Measurements from ENCODE around the gene CEACAM6.
A peak's percentile ranks its signal among the peaks of the same experiment; 100 is the strongest.
"Not testable (repeated sequence)": the region's sequence is repeated elsewhere in the genome, so short reads cannot be mapped to it uniquely, and the experiment has no call there.

Gene CEACAM6

DNA sequence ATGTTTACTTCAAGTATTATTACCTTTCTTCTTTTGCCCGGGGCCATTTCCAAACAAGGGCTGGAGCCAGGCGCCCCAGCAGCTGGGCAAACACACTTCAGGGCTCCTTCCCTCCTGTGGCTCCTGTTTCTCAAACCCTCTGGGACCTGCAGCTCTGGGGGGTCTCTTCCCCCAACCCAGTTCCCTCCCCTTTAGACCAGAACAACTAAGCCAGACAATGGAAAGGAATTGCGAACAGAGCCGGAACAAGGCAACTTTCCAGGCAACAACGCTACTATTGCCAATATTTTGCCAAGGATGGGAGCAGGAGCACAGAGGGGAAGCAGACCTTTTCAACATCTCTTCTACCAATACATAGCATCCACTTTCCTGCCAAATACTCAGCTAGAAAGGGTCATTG is 33.7 kb downstream of the CEACAM6 start:
- intact Hi-C loops (cut with DNase I) = not testable (repeated sequence)
- DNase-seq = peak in 1 of 42 donors; percentile 5

- intact Hi-C loops (cut with DNase I) = no loop called here
- DNase-seq = peak in 39 of 42 donors; percentile 10 to 70 (median 47)
Measured at GRCh38 chr19:41792513-41793413, 37.4 kb downstream of the CEACAM6 start.

DNA sequence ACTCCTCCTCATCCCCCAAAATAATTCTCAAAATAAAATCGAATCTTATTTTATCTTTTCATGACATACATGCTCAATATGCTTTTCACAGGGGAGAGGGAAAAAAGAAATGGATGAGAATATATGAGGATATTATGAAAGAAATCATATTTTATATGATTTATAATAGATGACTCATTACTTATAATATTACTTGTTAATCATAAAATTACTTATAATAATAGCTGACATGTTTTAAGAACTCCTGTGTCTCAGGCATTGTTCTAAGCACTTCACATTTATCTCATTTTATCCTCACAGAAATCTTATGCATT is 38.0 kb downstream of the CEACAM6 start:
- intact Hi-C loops (cut with DNase I) = no loop called here
- no peak for DNase-seq

DNA sequence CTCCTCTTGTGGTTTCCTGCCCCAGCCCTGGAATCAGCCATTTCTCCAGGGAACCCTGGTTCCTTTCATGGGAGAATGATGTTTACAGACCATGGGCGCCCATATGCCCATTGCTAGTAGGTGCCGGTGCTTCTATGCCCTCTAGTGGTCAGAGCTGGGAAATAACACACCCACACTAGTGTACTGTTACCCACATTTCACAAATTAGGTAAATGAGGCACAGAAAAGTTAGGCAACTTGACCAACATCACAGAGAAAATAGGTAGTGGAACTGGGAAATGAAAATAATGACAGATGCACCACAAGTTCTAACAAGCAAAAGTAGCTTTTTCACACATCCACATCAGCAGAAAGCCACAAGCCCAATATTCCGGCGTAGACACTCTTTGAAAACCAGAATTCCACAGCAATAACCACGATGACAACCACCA is 39.7 kb downstream of the CEACAM6 start:
- intact Hi-C loops (cut with DNase I) = no loop called here
- DNase-seq = peak in 34 of 42 donors; percentile 13 to 78 (median 42)

GRCh38 chr19:41796362-41796761 is 41.0 kb downstream of the CEACAM6 start, which contains the start of gene CEACAM3:
TSS of gene CEACAM3 (plus strand) at chr19:41796587. CDS start at chr19:41796678, 91 bp downstream.
- intact Hi-C loops (cut with DNase I) = no loop called here
- no peak for DNase-seq

DNA sequence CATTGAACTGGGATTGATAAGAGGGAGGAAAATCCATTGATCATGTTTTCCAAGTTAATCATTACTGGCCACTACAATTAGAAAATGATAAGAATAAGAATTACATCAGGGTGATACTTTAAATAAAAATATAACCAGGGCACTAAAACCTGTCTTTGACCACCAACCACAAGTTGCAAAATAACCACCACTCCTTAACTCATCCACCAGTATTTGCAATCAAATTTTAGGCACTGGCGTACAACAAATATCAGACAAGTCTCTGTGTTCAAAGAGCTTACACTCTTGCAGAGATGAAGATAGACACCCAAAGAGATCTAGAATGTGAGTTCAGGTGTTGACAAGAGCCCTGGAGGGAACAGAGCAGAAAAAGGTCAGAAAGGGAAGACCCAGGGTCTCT is 41.6 kb downstream of the CEACAM6 start:
- intact Hi-C loops (cut with DNase I) = no loop called here
- DNase-seq = no peak

GRCh38 chr19:41799444-41800000 is 44.2 kb downstream of the CEACAM6 start:
- intact Hi-C loops (cut with DNase I) = no loop called here
- DNase-seq = no peak

DNA sequence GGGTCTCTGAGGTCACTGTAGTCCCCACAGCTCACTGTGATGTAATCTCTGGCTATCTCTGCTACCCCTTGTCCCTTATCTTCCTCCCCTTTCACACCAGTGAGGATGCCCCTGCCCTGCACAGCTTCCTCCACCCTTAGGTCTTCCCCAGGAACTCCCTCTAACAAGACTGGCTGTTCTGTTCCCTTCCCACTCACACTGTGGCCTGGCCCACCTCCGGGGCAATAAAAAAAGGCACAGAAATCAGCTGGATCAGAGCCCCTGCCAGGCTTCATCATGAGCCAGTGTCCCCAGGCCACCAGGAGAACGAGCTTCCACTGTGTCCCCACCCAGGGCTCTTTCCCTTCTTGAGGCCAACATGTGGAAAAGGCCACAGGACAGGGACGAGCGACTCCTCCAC is 45.7 kb downstream of the CEACAM6 start:
- intact Hi-C loops (cut with DNase I) = no loop called here

DNA sequence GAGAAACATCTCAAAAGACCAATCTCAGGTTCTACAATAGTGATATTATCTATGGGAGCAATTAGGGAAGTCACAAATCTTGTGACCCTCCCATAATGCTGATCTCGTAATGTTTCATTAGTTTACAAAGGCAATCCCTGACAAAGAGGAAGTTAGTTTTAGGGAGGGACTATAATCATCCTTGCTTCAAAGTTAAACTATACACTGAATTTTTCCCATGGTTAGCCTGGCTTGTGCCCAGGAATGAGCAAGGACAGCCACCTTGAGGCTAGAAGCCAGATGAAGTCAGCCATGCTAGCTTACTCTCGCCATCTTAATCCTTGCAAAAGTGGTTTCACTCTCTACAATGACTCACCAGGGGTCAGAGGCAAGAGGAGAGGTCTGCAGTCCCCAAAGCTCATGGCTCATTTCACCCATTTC is 46.5 kb downstream of the CEACAM6 start:
- intact Hi-C loops (cut with DNase I) = no loop called here
- peak in 1 of 42 donors; percentile 1 for DNase-seq

More for the DNA sequence above, 45.7 kb downstream of the CEACAM6 start:
- peak in 1 of 42 donors; percentile 21 for DNase-seq

- intact Hi-C loops (cut with DNase I) = no loop called here
- peak in 1 of 42 donors; percentile 28 for DNase-seq
Measured at GRCh38 chr19:41802770-41803169, 47.4 kb downstream of the CEACAM6 start.

DNA sequence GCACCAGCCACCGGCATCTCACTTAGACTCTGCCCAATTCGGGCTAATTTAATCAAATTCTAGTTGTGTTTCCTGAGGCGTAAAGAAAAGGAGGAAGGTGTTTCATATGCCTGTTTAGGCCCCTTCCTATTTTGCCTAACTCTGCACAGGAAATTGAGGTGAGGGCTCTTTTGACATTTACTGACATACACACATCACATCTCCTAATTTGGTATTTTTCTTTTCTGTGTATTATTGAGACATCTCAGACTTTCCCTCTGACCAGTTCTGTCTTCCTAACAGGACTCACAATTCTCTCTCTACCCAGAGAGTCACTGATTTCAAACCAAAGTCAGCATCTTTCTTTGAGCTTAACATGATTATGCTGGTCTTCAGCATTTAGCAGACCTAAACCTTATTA is 49.0 kb downstream of the CEACAM6 start:
- intact Hi-C loops (cut with DNase I) = no loop called here
- no peak for DNase-seq

DNA sequence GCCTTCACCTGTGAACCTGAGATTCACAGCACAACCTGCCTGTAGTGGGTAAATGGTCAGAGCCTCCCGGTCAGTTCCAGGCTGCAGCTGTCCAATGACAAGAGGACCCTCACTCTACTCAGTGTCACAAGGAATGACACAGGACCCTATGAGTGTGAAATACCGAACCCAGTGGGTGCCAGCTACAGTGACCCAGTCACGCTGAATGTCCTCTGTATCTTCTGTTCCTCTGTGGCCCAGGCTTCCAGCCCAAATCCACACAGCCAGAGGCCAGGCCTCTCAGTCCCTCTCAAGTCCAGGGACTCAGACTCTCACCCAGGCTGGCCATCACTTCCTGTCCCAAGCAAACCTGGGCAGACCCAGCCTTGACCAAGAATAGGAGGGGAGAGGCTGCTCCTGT is 51.8 kb downstream of the CEACAM6 start:
- intact Hi-C loops (cut with DNase I) = no loop called here
- no peak for DNase-seq

GRCh38 chr19:41808663-41809566 is 53.6 kb downstream of the CEACAM6 start:
- peak in 6 of 42 donors; percentile 3 to 30 (median 25) for DNase-seq
- intact Hi-C loops (cut with DNase I) = no loop called here

GRCh38 chr19:41810301-41810700 is 55.0 kb downstream of the CEACAM6 start:
- DNase-seq = peak in 1 of 42 donors; percentile 21
- intact Hi-C loops (cut with DNase I) = no loop called here

GRCh38 chr19:41811036-41811435 is 55.7 kb downstream of the CEACAM6 start:
- peak in 31 of 42 donors; percentile 3 to 58 (median 22) for DNase-seq
- intact Hi-C loops (cut with DNase I) = no loop called here

DNA sequence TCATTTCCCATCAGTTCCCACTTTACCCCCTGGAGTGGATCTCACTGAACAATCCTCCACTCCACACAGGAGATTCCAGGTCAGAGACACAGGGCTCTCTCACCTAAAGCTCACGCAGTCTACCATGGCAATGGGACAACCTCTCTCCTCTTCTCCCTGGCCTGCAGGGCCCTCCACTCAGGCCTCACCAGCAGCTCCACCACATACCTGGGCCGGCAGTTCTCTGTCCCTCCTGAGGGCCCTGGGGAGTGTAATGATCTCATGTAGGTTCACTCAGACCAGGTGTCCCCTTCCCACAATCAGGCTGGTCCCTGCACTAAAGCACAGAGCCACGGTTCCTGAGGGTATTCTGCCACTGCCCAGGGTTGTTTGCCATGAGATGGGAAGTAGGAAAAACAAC is 56.7 kb downstream of the CEACAM6 start:
- DNase-seq = peak in 2 of 42 donors; percentile 2 to 19
- intact Hi-C loops (cut with DNase I) = no loop called here

DNA sequence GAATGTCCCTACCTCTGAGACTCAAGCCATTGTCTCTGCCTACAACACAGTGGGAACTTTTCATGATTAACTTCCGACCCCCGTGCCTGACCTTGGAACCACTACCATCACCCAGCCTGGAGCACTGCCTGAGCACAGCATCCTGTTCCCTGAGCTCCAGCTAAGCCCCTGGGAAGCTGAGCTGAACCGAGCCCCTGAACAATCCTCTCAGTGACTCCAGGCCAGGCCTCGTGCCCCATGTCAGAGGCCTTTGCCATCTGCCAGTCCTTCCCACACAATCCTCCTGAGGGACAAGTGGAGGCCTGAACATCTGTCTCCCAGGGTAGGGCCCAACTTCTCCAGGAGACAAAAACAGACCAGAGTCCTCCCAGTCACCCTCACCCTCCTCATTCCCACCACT is 58.6 kb downstream of the CEACAM6 start:
- intact Hi-C loops (cut with DNase I) = no loop called here
- DNase-seq = no peak

- DNase-seq = no peak
- intact Hi-C loops (cut with DNase I) = no loop called here
Measured at GRCh38 chr19:41815301-41815700, 60.0 kb downstream of the CEACAM6 start.

DNA sequence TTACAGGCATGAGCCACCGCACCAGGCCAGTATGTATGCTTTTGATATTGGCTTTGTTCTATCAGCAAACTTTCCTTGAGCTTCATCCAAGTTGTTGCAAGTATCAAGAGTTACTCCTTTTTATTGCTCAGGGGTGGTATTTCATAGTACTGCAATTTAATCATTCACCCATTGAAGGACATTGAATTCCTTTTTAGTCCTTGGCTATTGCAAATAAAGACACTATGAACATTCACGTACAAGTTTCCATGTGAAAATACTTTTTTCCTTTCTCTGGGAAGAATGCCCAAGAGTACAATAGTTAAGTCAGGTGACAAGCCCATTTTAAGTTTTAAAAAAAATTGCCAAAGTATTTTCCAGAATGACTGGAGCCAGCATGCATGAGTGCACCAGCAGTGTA is 61.4 kb downstream of the CEACAM6 start:
- no peak for DNase-seq
- intact Hi-C loops (cut with DNase I) = no loop called here
